Fibroblast of lung (primary cell): ENCODE data around the gene ANKH. TPM values are rescaled to one million over a fixed set of nuclear protein-coding genes. Genes with fewer than 3 reads are reported as not detected.

ENCODE experiments used
- DNase-seq, 2 donors: peaks; one replicate each; pipeline versions ENCODE4 v3.0.0 to v3.0.0-alpha.2; 2010; ENCODE audit warnings: low read depth in 2 of 2
- H2AFZ ChIP-seq: 2 replicates; pipeline ENCODE4 v1.5.1; 2012; ENCODE audit warnings: low read length, control low read depth, inconsistent platforms
- H3K27ac ChIP-seq: 2 replicates; pipeline ENCODE4 v1.5.1; 2011; ENCODE audit warnings: low read length, control low read depth; ENCODE audit not compliant: insufficient read depth
- H3K27me3 ChIP-seq: 2 replicates; pipeline ENCODE4 v1.5.1; 2011; ENCODE audit warnings: mild to moderate bottlenecking, low read length; ENCODE audit not compliant: control insufficient read depth, insufficient read depth
- H3K36me3 ChIP-seq: 2 replicates; pipeline ENCODE4 v1.5.1; 2011; ENCODE audit warnings: low read length; ENCODE audit not compliant: control insufficient read depth, insufficient read depth
- H3K4me1 ChIP-seq: 2 replicates; pipeline ENCODE4 v1.5.1; 2011; ENCODE audit warnings: low read length; ENCODE audit not compliant: control insufficient read depth, insufficient read depth; ENCODE audit errors: extremely low read depth
- H3K4me2 ChIP-seq: 2 replicates; pipeline ENCODE4 v1.5.1; 2011; ENCODE audit warnings: low read length, control low read depth; ENCODE audit not compliant: insufficient read depth; ENCODE audit errors: extremely low read depth
- H3K4me3 ChIP-seq, 4 experiments: fragments of 200-600 bp in 1 of 4; sonication (generic) in 1 of 4; replicated peaks in 1 of 4; 2 replicates each; pipeline ENCODE4 v1.5.1; 2011 to 2016; ENCODE audit warnings: low read length in 4 of 4, low read depth in 3 of 4, mild to moderate bottlenecking in 3 of 4, control low read depth in 2 of 4, inconsistent platforms in 1 of 4, mixed read lengths in 1 of 4; ENCODE audit not compliant: insufficient read depth in 1 of 4; ENCODE audit errors: control extremely low read depth in 1 of 4
- H3K79me2 ChIP-seq: 2 replicates; pipeline ENCODE4 v1.5.1; 2012; ENCODE audit warnings: mild to moderate bottlenecking, low read length, inconsistent platforms; ENCODE audit not compliant: control insufficient read depth, insufficient read depth
- H3K9ac ChIP-seq: 2 replicates; pipeline ENCODE4 v1.5.1; 2011; ENCODE audit warnings: mild to moderate bottlenecking, low read length, control low read depth; ENCODE audit not compliant: insufficient read depth
- H3K9me3 ChIP-seq: 2 replicates; pipeline ENCODE4 v1.5.1; 2012; ENCODE audit warnings: low read depth, low read length; ENCODE audit not compliant: control insufficient read depth, insufficient read depth
- H4K20me1 ChIP-seq: 2 replicates; pipeline ENCODE4 v1.5.1; 2011; ENCODE audit warnings: low read length; ENCODE audit not compliant: control insufficient read depth, insufficient read depth; ENCODE audit errors: extremely low read depth
- EZH2 ChIP-seq: IDR thresholded peaks from 2 replicates; pipeline ENCODE4 v1.5.1; 2012; ENCODE audit warnings: low read length, control low read depth, mild to moderate bottlenecking; ENCODE audit errors: missing control alignments
- polyA plus RNA-seq, 2 donors: library from polyadenylated mRNA; depleted of rRNA in 1 of 2; stranded (reverse) in 1 of 2; unstranded in 1 of 2; fragments of >200 nt; gene quantifications; 2 replicates each; pipeline ENCODE4 v1.2.1, GENCODE V29; 2011 to 2012; ENCODE audit warnings: missing spikeins in 1 of 2
- total RNA-seq: library from RNA; depleted of rRNA; stranded (reverse); fragments of >200 nt; gene quantifications from 2 replicates; pipeline ENCODE4 v1.2.1, GENCODE V29; 2014
- TF ChIP-seq, protein P1 (sequence below), 2 donors: IDR thresholded peaks in 1 of 2; conservative IDR thresholded peaks in 1 of 2; 1 replicate in 1 of 2; 2 replicates in 1 of 2; pipeline ENCODE4 v1.5.1; 2011 to 2012; ENCODE audit warnings: low read length in 2 of 2, control low read depth in 1 of 2, inconsistent platforms in 1 of 2, low read depth in 1 of 2, mild to moderate bottlenecking in 1 of 2

The ANKH gene
- total and polyA plus RNA-seq, 2 donors (not counting 1 experiment from before 2014, with no cell fraction given) = 5.8 to 10.9 TPM

DNA sequence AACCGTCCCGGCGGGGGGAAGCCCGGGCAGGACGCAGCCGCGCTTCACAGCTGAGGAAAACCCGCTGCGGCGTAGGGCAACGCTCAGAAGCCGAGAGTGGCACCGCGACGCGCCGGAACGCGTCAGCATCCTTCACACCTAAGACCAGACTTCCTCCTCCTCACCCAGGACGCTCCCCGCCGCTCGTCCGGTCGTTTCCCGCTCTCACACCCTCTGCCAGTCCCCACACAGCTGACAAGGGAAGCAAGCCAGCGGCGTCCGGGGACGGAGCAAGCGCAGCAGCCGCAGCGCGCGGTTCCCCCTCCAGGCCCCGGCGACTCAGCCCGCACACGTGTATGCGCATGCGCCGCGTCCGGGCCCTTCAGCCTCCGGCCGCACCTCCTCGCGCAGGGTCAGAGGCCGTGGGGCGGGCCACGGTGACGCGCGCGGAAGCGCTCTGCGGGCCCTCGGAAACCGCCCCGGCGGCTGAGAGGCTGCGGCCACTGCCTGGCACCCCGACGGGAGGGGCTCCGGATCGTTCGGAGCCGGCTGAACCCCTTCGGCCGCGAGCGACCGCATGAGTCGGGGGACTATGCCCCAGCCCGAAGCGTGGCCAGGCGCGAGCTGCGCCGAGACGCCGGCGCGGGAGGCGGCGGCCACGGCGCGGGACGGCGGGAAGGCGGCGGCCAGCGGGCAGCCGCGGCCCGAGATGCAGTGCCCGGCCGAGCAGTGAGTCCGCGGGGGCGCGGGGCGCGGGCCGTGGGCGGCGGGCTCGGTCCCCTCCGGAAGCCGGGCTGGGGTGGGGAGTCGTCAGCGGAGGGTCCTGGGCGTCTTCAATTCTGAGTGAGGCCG is 207.1 kb downstream of the ANKH start, which contains the start of gene OTULIN:
Gene OTULIN, plus strand, starts transcription at position 449 of the 831 bp plus-strand sequence. Its CDS starts 108 bp downstream, at position 557.
- peak within 1 kb of the TSS; percentile 91 for H3K27ac ChIP-seq
- peaks cover 56% of the 10 kb centered on the region for H3K79me2 ChIP-seq
- no peaks in the 10 kb centered on the region for H3K9me3 ChIP-seq
- H3K4me1 ChIP-seq = peaks cover 12% of the 10 kb centered on the region
- peak; percentile 83 to 91 for DNase-seq
- H3K36me3 ChIP-seq = no peaks in the 10 kb centered on the region
- peak within 1 kb of the TSS; percentile 51 to 91 (median 82) for H3K4me3 ChIP-seq
- TF ChIP-seq EZH2 = no peak
- TF ChIP-seq, protein P1, sequence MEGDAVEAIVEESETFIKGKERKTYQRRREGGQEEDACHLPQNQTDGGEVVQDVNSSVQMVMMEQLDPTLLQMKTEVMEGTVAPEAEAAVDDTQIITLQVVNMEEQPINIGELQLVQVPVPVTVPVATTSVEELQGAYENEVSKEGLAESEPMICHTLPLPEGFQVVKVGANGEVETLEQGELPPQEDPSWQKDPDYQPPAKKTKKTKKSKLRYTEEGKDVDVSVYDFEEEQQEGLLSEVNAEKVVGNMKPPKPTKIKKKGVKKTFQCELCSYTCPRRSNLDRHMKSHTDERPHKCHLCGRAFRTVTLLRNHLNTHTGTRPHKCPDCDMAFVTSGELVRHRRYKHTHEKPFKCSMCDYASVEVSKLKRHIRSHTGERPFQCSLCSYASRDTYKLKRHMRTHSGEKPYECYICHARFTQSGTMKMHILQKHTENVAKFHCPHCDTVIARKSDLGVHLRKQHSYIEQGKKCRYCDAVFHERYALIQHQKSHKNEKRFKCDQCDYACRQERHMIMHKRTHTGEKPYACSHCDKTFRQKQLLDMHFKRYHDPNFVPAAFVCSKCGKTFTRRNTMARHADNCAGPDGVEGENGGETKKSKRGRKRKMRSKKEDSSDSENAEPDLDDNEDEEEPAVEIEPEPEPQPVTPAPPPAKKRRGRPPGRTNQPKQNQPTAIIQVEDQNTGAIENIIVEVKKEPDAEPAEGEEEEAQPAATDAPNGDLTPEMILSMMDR (conservative IDR thresholded peaks at IDR 0.05 in 1 of 2, IDR thresholded peaks at IDR 0.05 in 1 of 2; ENCODE audit: low read depth in 1 of 2, low read length in 2 of 2) = no peak
- H3K4me2 ChIP-seq = peak within 1 kb of the TSS; percentile 86
- no peaks in the 10 kb centered on the region for H3K27me3 ChIP-seq
- no peaks in the 10 kb centered on the region for H4K20me1 ChIP-seq
- peak within 1 kb of the TSS; percentile 94 for H2AFZ ChIP-seq
- H3K9ac ChIP-seq = peak within 1 kb of the TSS; percentile 88

DNA sequence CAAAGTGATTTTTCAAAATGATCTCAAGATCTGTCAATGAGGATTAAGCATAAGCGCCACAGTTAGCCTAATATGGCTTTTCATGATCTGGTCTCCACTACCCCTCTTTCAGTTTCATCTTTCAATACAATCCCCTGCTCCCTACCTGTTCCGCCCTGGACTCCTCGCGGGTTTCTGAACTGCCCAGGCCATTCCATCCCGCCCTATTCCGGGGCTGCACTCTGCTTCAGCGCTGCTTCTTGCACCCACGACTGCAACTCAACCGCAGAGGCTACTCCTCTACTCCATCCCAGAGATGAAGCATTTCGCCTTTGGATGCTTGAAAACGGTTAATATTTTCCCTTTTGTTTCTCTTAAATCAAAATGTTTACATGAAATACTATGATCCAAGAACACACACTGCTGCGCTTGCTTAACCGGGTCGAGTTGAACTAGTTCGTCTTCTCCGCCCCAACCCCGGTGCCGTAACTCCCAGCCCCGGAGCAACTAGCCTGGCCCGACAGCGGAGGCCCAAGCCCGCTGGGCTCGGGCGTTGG is 207.8 kb downstream of the ANKH start:
- H3K36me3 ChIP-seq = no peaks in the 10 kb centered on the region

More for the DNA sequence above, 207.8 kb downstream of the ANKH start:
- Histone ChIP-seq H3K9me3 (no peaks in the 10 kb centered on the region), H3K9ac (peak overlapping the region; percentile 88), H3K79me2 (peaks cover 49% of the 10 kb centered on the region), H3K4me1 (peaks cover 12% of the 10 kb centered on the region), H2AFZ (peak overlapping the region; percentile 94), H3K4me3 (peak overlapping the region; percentile 51 to 91 (median 82)), H3K27ac (peak overlapping the region; percentile 91), H3K27me3 (no peaks in the 10 kb centered on the region), H4K20me1 (no peaks in the 10 kb centered on the region), H3K4me2 (peak overlapping the region; percentile 86)
- TF ChIP-seq EZH2 = no peak
- TF ChIP-seq, protein P1 (conservative IDR thresholded peaks at IDR 0.05 in 1 of 2, IDR thresholded peaks at IDR 0.05 in 1 of 2; ENCODE audit: low read depth in 1 of 2, low read length in 2 of 2) = no peak
- no peak for DNase-seq
